NT2/D1 (cell line): Measurements from ENCODE around the gene BTG2.

Source experiments
- SUZ12 ChIP-seq: IDR thresholded peaks from 2 replicates; pipeline ENCODE4 v1.6.1; 2011; ENCODE audit not compliant: insufficient read length, insufficient read depth; ENCODE audit errors: extremely low read depth
- YY1 ChIP-seq: IDR thresholded peaks from 2 replicates; pipeline ENCODE4 v1.6.1; 2011; ENCODE audit not compliant: insufficient read length, insufficient read depth
- ZNF274 ChIP-seq: IDR thresholded peaks from 2 replicates; pipeline ENCODE4 v1.6.1; 2011; ENCODE audit warnings: mild to moderate bottlenecking, low read depth, low read length

DNA sequence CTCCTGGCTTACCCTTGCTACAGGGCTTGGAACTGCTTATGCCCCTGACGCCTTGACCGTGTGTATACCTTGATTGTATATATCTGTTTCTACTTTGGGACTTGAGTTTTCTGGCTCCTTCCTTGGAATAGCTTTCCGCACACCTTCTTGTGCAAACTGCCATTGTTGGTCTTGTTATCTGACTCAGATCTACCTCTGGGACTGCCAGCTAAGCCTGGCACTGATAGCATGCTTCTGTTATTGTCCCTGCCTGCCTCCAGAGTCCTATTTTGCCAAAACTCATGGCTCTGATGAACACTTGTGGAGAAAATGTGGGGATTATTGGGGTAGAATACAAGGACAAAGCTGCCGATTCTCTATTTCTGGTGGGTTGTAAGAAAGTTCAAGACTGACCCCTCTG lies 30.2 kb downstream of the BTG2 start:
- TF ChIP-seq ZNF274 (no peak), YY1 (no peak), SUZ12 (no peak)
